HepG2 (cell line): ENCODE measurements around the gene HARS2. TPM values are rescaled to one million over a fixed set of nuclear protein-coding genes. Genes with fewer than 3 reads are reported as not detected.

ENCODE experiments used
- ARID3A ChIP-seq: IDR thresholded peaks from 2 replicates; pipeline ENCODE4 v1.6.1; 2012; ENCODE audit warnings: low read depth, low read length, improper control_type of control experiment
- DRAP1 ChIP-seq: IDR thresholded peaks from 2 replicates; pipeline ENCODE4 v1.6.1; 2016; ENCODE audit warnings: missing genetic modification reagents, missing compliant biosample characterization
- EP300 ChIP-seq, 3 experiments: sonication (generic) in 1 of 3; formaldehyde crosslinking in 1 of 3; IDR thresholded peaks; 2 replicates each; pipeline versions ENCODE4 v1.5.1 to v1.6.1; 2011 to 2020; ENCODE audit warnings: low read depth in 2 of 3, low read length in 2 of 3, borderline replicate concordance in 1 of 3, improper control_type of control experiment in 1 of 3, mild to moderate bottlenecking in 1 of 3, missing genetic modification reagents in 1 of 3, moderate library complexity in 1 of 3
- GPN1 ChIP-seq: sonication (generic); formaldehyde crosslinking; IDR thresholded peaks from 2 replicates; pipeline ENCODE4 v1.5.1; 2020; ENCODE audit warnings: missing genetic modification reagents, borderline replicate concordance
- KLF12 ChIP-seq: sonication (generic); formaldehyde crosslinking; IDR thresholded peaks from 2 replicates; pipeline ENCODE4 v1.4.0; 2020; ENCODE audit warnings: missing genetic modification reagents, borderline replicate concordance
- MYPOP ChIP-seq: sonication (generic); formaldehyde crosslinking; IDR thresholded peaks from 2 replicates; pipeline ENCODE4 v1.8.1; 2023; ENCODE audit warnings: mild to moderate bottlenecking, moderate library complexity, missing genetic modification reagents
- RORA ChIP-seq: sonication (generic); formaldehyde crosslinking; IDR thresholded peaks from 2 replicates; pipeline ENCODE4 v1.5.0; 2020; ENCODE audit warnings: mild to moderate bottlenecking, missing genetic modification reagents, moderate library complexity
- SIN3A ChIP-seq: IDR thresholded peaks from 2 replicates; pipeline ENCODE4 v1.6.1; 2011; ENCODE audit warnings: low read depth, mild to moderate bottlenecking, control low read depth, low read length, borderline replicate concordance
- TFDP2 ChIP-seq: sonication (generic); formaldehyde crosslinking; IDR thresholded peaks from 2 replicates; pipeline ENCODE4 v1.4.0; 2020; ENCODE audit warnings: missing genetic modification reagents
- ZBTB7A ChIP-seq: sonication (generic); formaldehyde crosslinking; IDR thresholded peaks from 2 replicates; pipeline ENCODE4 v1.8.0; 2022; ENCODE audit warnings: mild to moderate bottlenecking, missing genetic modification reagents
- ZNF296 ChIP-seq: sonication (generic); formaldehyde crosslinking; conservative IDR thresholded peaks from 2 replicates; pipeline ENCODE4 v1.5.0; 2020; ENCODE audit warnings: mild to moderate bottlenecking, missing genetic modification reagents
- ZNF407 ChIP-seq: sonication (generic); formaldehyde crosslinking; IDR thresholded peaks from one replicate; pipeline ENCODE4 v1.5.1; 2020; ENCODE audit warnings: mild to moderate bottlenecking, missing genetic modification reagents; ENCODE audit errors: not compliant biosample characterization
- ZNF615 ChIP-seq: sonication (generic); formaldehyde crosslinking; IDR thresholded peaks from 2 replicates; pipeline ENCODE4 v1.5.0; 2020; ENCODE audit warnings: mild to moderate bottlenecking, missing genetic modification reagents, borderline replicate concordance
- ZNF720 ChIP-seq: sonication (generic); formaldehyde crosslinking; IDR thresholded peaks from 2 replicates; pipeline ENCODE4 v1.4.0; 2020; ENCODE audit warnings: missing genetic modification reagents
- ZNF788 ChIP-seq: sonication (generic); formaldehyde crosslinking; IDR thresholded peaks from 2 replicates; pipeline ENCODE4 v1.5.0; 2020; ENCODE audit warnings: mild to moderate bottlenecking, missing genetic modification reagents, borderline replicate concordance
- polyA plus RNA-seq, 8 experiments: library from polyadenylated mRNA; depleted of rRNA in 3 of 8; stranded (reverse) in 7 of 8; unstranded in 1 of 8; fragments of >200 nt; fragmentation: Illumina TruSeq in 4 of 8; extraction: Trizol in 4 of 8; gene quantifications; 2 replicates each; pipeline versions ENCODE4 v1.2.1 to v1.2.3, GENCODE V29; 2011 to 2016; ENCODE audit warnings: low read depth in 4 of 8, missing spikeins in 1 of 8, mixed read lengths in 1 of 8; ENCODE audit not compliant: insufficient read depth in 1 of 8
- total RNA-seq, 5 experiments: library from RNA; depleted of rRNA; stranded (reverse); fragments of >200 nt; fragmentation: Illumina TruSeq; extraction: Trizol; gene quantifications; 2 replicates each; pipeline ENCODE4 v1.2.3, GENCODE V29; 2016; ENCODE audit warnings: low read depth in 1 of 5

Gene HARS2
- total and polyA plus RNA-seq, 2 of the 13 experiments (the other 11 are each of a cell fraction or from before 2014, with no cell fraction given): 17.9 to 25.8 TPM

- TF ChIP-seq MYPOP (CRISPR knock-in tag) (no peak), SIN3A (peak; percentile 90; the same call in 1 of the 2 replicates), TFDP2 (peak; percentile 52; the same call in 1 of the 2 replicates), GPN1 (CRISPR knock-in tag) (no peak), ZBTB7A (CRISPR knock-in tag) (no peak), ARID3A (no peak), ZNF296 (no peak), ZNF788 (CRISPR knock-in tag) (peak; percentile 27; the same call in 1 of the 2 replicates), DRAP1 (CRISPR knock-in tag) (peak; percentile 72; the same call in 1 of the 2 replicates), KLF12 (peak; percentile 53; the same call in 1 of the 2 replicates), RORA (no peak), ZNF720 (CRISPR knock-in tag) (no peak), EP300 (IDR thresholded peaks at IDR 0.05; ENCODE audit: low read depth in 2 of 2, low read length in 2 of 2) (peak in 1 of 2 experiments; percentile 47; a peak in 1 of 4 replicates), EP300 (CRISPR knock-in tag; IDR thresholded peaks at IDR 0.05; ENCODE audit: borderline replicate concordance) (peak; percentile 82), ZNF407 (CRISPR knock-in tag) (no peak), ZNF615 (CRISPR knock-in tag) (no peak)
These were observed 19.8 kb downstream of the HARS2 start (continued) for GRCh38 chr5:140710899-140711552.
